Chondrocyte (in vitro differentiated cells): ENCODE results near the gene TMEM201. TPM values are rescaled to one million over a fixed set of nuclear protein-coding genes. Genes with fewer than 3 reads are reported as not detected.

Experiments used
- DNase-seq: peaks from one replicate; pipeline ENCODE4 v3.0.0; 2021; ENCODE audit warnings: mixed read lengths, low spot score
- H3K27ac Mint-ChIP-seq: one replicate; pipeline ENCODE4 v1.8.0; 2021; ENCODE audit warnings: mild to moderate bottlenecking, moderate library complexity, mixed read lengths; ENCODE audit not compliant: unreplicated experiment
- H3K27me3 Mint-ChIP-seq: 2 replicates; pipeline ENCODE4 v1.8.0; 2021; ENCODE audit warnings: low read depth, mixed read lengths
- H3K36me3 Mint-ChIP-seq: 2 replicates; pipeline ENCODE4 v1.8.0; 2021; ENCODE audit warnings: low read depth, mixed read lengths
- H3K4me1 Mint-ChIP-seq: 2 replicates; pipeline ENCODE4 v1.8.0; 2021; ENCODE audit warnings: low read depth, mild to moderate bottlenecking, mixed read lengths
- H3K4me3 Mint-ChIP-seq: one replicate; pipeline ENCODE4 v1.8.0; 2021; ENCODE audit warnings: mild to moderate bottlenecking, moderate library complexity, mixed read lengths; ENCODE audit not compliant: unreplicated experiment
- H3K9me3 Mint-ChIP-seq: 2 replicates; pipeline ENCODE4 v1.8.0; 2021; ENCODE audit warnings: low read depth, mixed read lengths
- CTCF ChIP-seq: fragments of 200-600 bp; sonication (generic); IDR thresholded peaks from 2 replicates; pipeline ENCODE4 v1.5.0; 2021; ENCODE audit warnings: antibody characterized with exemption, mild to moderate bottlenecking, moderate library complexity
- total RNA-seq: library from RNA; stranded (reverse); gene quantifications from 3 replicates; pipeline ENCODE4 v1.2.1, GENCODE V29; 2021

The TMEM201 gene
- total RNA-seq, 1 donor from 2014 or later, result 10.6 TPM

GRCh38 chr1:9654051-9654833 lies 65.5 kb downstream of the TMEM201 start:
- Mint-ChIP-seq H3K27ac (no peak overlapping the region), H3K4me3 (no peak overlapping the region), H3K4me1 (peaks cover 5% of the 10 kb centered on the region), H3K9me3 (no peaks in the 10 kb centered on the region), H3K27me3 (peaks cover 22% of the 10 kb centered on the region), H3K36me3 (no peaks in the 10 kb centered on the region)
- DNase-seq, result no peak
- TF ChIP-seq CTCF, result no peak

- Mint-ChIP-seq H3K36me3 (no peaks in the 10 kb centered on the region), H3K9me3 (no peaks in the 10 kb centered on the region), H3K27ac (no peak overlapping the region), H3K4me1 (peaks cover 10% of the 10 kb centered on the region), H3K27me3 (peaks cover 20% of the 10 kb centered on the region), H3K4me3 (no peak overlapping the region)
- no peak for TF ChIP-seq CTCF
- DNase-seq, result no peak
These were observed 66.4 kb downstream of the TMEM201 start for GRCh38 chr1:9654834-9655723.

- no peak overlapping the region for H3K4me3 Mint-ChIP-seq
- no peaks in the 10 kb centered on the region for H3K36me3 Mint-ChIP-seq
- DNase-seq, result no peak
- no peak overlapping the region for H3K27ac Mint-ChIP-seq
- peaks cover 10% of the 10 kb centered on the region for H3K4me1 Mint-ChIP-seq
- H3K27me3 Mint-ChIP-seq, result peaks cover 13% of the 10 kb centered on the region
- TF ChIP-seq CTCF, result no peak
- H3K9me3 Mint-ChIP-seq, result no peaks in the 10 kb centered on the region
These were observed 67.1 kb downstream of the TMEM201 start for GRCh38 chr1:9655836-9656235.

- Mint-ChIP-seq H3K4me1 (peaks cover 5% of the 10 kb centered on the region), H3K27ac (no peak overlapping the region), H3K4me3 (no peak overlapping the region), H3K36me3 (no peaks in the 10 kb centered on the region), H3K27me3 (peaks cover 5% of the 10 kb centered on the region), H3K9me3 (no peaks in the 10 kb centered on the region)
- DNase-seq, result no peak
- TF ChIP-seq CTCF, result no peak
These were observed 68.9 kb downstream of the TMEM201 start for GRCh38 chr1:9657521-9658032.

GRCh38 chr1:9658199-9658598 lies 69.5 kb downstream of the TMEM201 start:
- no peaks in the 10 kb centered on the region for H3K9me3 Mint-ChIP-seq
- H3K4me3 Mint-ChIP-seq, result no peak overlapping the region
- TF ChIP-seq CTCF, result no peak
- DNase-seq, result no peak
- H3K27me3 Mint-ChIP-seq, result peaks cover 5% of the 10 kb centered on the region
- no peaks in the 10 kb centered on the region for H3K36me3 Mint-ChIP-seq
- H3K4me1 Mint-ChIP-seq, result peaks cover 5% of the 10 kb centered on the region
- no peak overlapping the region for H3K27ac Mint-ChIP-seq
